Measurements from ENCODE around the gene GPR39.

Gene GPR39

GRCh38 chr2:132662732-132663131 lies 246.1 kb downstream of the GPR39 start:
- H3F3A ChIP-seq (ENCODE audit: insufficient read depth, low read length), result no peaks in the 10 kb centered on the region

GRCh38 chr2:132664096-132664495 lies 247.5 kb downstream of the GPR39 start:
- Histone ChIP-seq H3F3A (ENCODE audit: insufficient read depth, low read length) (no peaks in the 10 kb centered on the region), H3K9ac (ENCODE audit: low read length) (no peak overlapping the region), H3K4me1 (ENCODE audit: low read length) (0 out of 2 replicates have a peak, but pooled peaks cover 3% of the 10 kb centered on the region), H3K4me3 (ENCODE audit: low read length) (no peak overlapping the region), H3K9me3 (replicated peaks; ENCODE audit: insufficient read depth, low read length) (no peaks in the 10 kb centered on the region), H3K4me2 (ENCODE audit: low read depth, low read length) (no peak overlapping the region), H3K36me3 (replicated peaks; ENCODE audit: insufficient read depth, low read length) (no peaks in the 10 kb centered on the region), H3K27me3 (replicated peaks; ENCODE audit: insufficient read depth, low read length) (no peaks in the 10 kb centered on the region), H3K9me2 (replicated peaks; ENCODE audit: insufficient read depth, low read length) (no peaks in the 10 kb centered on the region), H3K27ac (ENCODE audit: low read length) (no peak overlapping the region), H3K79me2 (ENCODE audit: low read length) (no peaks in the 10 kb centered on the region), H4K20me1 (ENCODE audit: insufficient read depth, low read length) (no peaks in the 10 kb centered on the region), H2AFZ (ENCODE audit: low read length) (no peak overlapping the region)
- no peak for TF ChIP-seq EZH2 (optimal IDR thresholded peaks at IDR 0.05; ENCODE audit: low read depth, low read length)
- TF ChIP-seq EZH2phosphoT487 (IDR thresholded peaks at IDR 0.05; ENCODE audit: low read length), result no peak
- no peak for TF ChIP-seq CTCF (IDR thresholded peaks at IDR 0.05; ENCODE audit: low read length)
- no peak for DNase-seq

More at GRCh38 chr2:132662732-132663131, 246.1 kb downstream of the GPR39 start:
- Histone ChIP-seq H3K79me2 (ENCODE audit: low read length) (no peaks in the 10 kb centered on the region), H3K9ac (ENCODE audit: low read length) (no peak overlapping the region), H3K27me3 (replicated peaks; ENCODE audit: insufficient read depth, low read length) (no peaks in the 10 kb centered on the region), H3K9me3 (replicated peaks; ENCODE audit: insufficient read depth, low read length) (no peaks in the 10 kb centered on the region), H3K9me2 (replicated peaks; ENCODE audit: insufficient read depth, low read length) (no peaks in the 10 kb centered on the region), H4K20me1 (ENCODE audit: insufficient read depth, low read length) (no peaks in the 10 kb centered on the region), H2AFZ (ENCODE audit: low read length) (0 out of 2 replicates have a peak overlapping the region, but pooled peaks have one; percentile 25), H3K4me2 (ENCODE audit: low read depth, low read length) (peak overlapping the region; percentile 21; the same call in 1 of the 2 replicates), H3K4me1 (ENCODE audit: low read length) (0 out of 2 replicates have a peak, but pooled peaks cover 3% of the 10 kb centered on the region), H3K27ac (ENCODE audit: low read length) (no peak overlapping the region), H3K36me3 (replicated peaks; ENCODE audit: insufficient read depth, low read length) (no peaks in the 10 kb centered on the region), H3K4me3 (ENCODE audit: low read length) (no peak overlapping the region)
- DNase-seq, result no peak
- TF ChIP-seq EZH2 (optimal IDR thresholded peaks at IDR 0.05; ENCODE audit: low read depth, low read length), result no peak
- no peak for TF ChIP-seq EZH2phosphoT487 (IDR thresholded peaks at IDR 0.05; ENCODE audit: low read length)
- no peak for TF ChIP-seq CTCF (IDR thresholded peaks at IDR 0.05; ENCODE audit: low read length)

- no peak for DNase-seq
- Histone ChIP-seq H3K4me3 (ENCODE audit: low read length) (no peak overlapping the region), H3K79me2 (ENCODE audit: low read length) (no peaks in the 10 kb centered on the region), H3K27ac (ENCODE audit: low read length) (no peak overlapping the region), H3K9me2 (replicated peaks; ENCODE audit: insufficient read depth, low read length) (no peaks in the 10 kb centered on the region), H3K4me2 (ENCODE audit: low read depth, low read length) (no peak overlapping the region), H3K9me3 (replicated peaks; ENCODE audit: insufficient read depth, low read length) (no peaks in the 10 kb centered on the region), H2AFZ (ENCODE audit: low read length) (no peak overlapping the region), H3K4me1 (ENCODE audit: low read length) (0 out of 2 replicates have a peak, but pooled peaks cover 3% of the 10 kb centered on the region), H3F3A (ENCODE audit: insufficient read depth, low read length) (no peaks in the 10 kb centered on the region), H3K27me3 (replicated peaks; ENCODE audit: insufficient read depth, low read length) (no peaks in the 10 kb centered on the region), H4K20me1 (ENCODE audit: insufficient read depth, low read length) (no peaks in the 10 kb centered on the region), H3K9ac (ENCODE audit: low read length) (no peak overlapping the region), H3K36me3 (replicated peaks; ENCODE audit: insufficient read depth, low read length) (no peaks in the 10 kb centered on the region)
- TF ChIP-seq CTCF (IDR thresholded peaks at IDR 0.05; ENCODE audit: low read length), result no peak
- no peak for TF ChIP-seq EZH2 (optimal IDR thresholded peaks at IDR 0.05; ENCODE audit: low read depth, low read length)
- TF ChIP-seq EZH2phosphoT487 (IDR thresholded peaks at IDR 0.05; ENCODE audit: low read length), result no peak
Measured at GRCh38 chr2:132665401-132666140, 249.0 kb downstream of the GPR39 start.
